ENCODE data around the gene C2CD5.
"Not testable (repeated sequence)": the region's sequence is repeated elsewhere in the genome, so short reads cannot be mapped to it uniquely, and the experiment has no call there.

C2CD5 gene

GRCh38 chr12:22477166-22477893 lies 67.0 kb downstream of the C2CD5 start:
- no peak for DNase-seq

GRCh38 chr12:22476133-22476532 lies 68.2 kb downstream of the C2CD5 start:
- no peak for DNase-seq

GRCh38 chr12:22474970-22475720 lies 69.2 kb downstream of the C2CD5 start:
- no peak for DNase-seq

- DNase-seq: no peak
Observed at GRCh38 chr12:22473212-22473611, 71.1 kb downstream of the C2CD5 start.

GRCh38 chr12:22467190-22467589 lies 77.2 kb downstream of the C2CD5 start:
- no peak for DNase-seq

- DNase-seq: no peak
Observed at GRCh38 chr12:22463306-22463705, 81.0 kb downstream of the C2CD5 start.

- no peak for DNase-seq
Observed at GRCh38 chr12:22461786-22462185, 82.6 kb downstream of the C2CD5 start.

GRCh38 chr12:22459838-22460490 lies 84.4 kb downstream of the C2CD5 start:
- DNase-seq: peak; percentile 90

- DNase-seq: peak; percentile 95
Observed at GRCh38 chr12:22458298-22458937, 85.9 kb downstream of the C2CD5 start.

- no peak for DNase-seq
Observed at GRCh38 chr12:22457085-22457484, 87.3 kb downstream of the C2CD5 start.

- no peak for DNase-seq
Observed at GRCh38 chr12:22453511-22453910, 90.8 kb downstream of the C2CD5 start.

GRCh38 chr12:22447223-22447622 lies 97.1 kb downstream of the C2CD5 start:
- peak; percentile 49 for DNase-seq

- DNase-seq: not testable (repeated sequence)
Observed at GRCh38 chr12:22444317-22444665, 100.1 kb downstream of the C2CD5 start.

GRCh38 chr12:22443379-22444316 lies 100.7 kb downstream of the C2CD5 start:
- DNase-seq: peak; percentile 94

- no peak for DNase-seq
Observed at GRCh38 chr12:22437031-22437806, 107.1 kb downstream of the C2CD5 start.

GRCh38 chr12:22435583-22435982 lies 108.8 kb downstream of the C2CD5 start:
- DNase-seq: no peak

GRCh38 chr12:22431693-22432251 lies 112.6 kb downstream of the C2CD5 start:
- DNase-seq: no peak

- DNase-seq: no peak
Observed at GRCh38 chr12:22416801-22417200, 127.5 kb downstream of the C2CD5 start.

- DNase-seq: no peak
Observed at GRCh38 chr12:22415342-22416309, 128.7 kb downstream of the C2CD5 start.

- no peak for DNase-seq
Observed at GRCh38 chr12:22414742-22415141, 129.6 kb downstream of the C2CD5 start.
